ENCODE measurements around the gene YARS1. TPM values are rescaled to one million over a fixed set of nuclear protein-coding genes. Genes with fewer than 3 reads are reported as not detected.

YARS1 gene
- total and polyA plus RNA-seq, 2 of the 13 experiments (the other 11 are each of a cell fraction or from before 2014, with no cell fraction given), result 50.1 to 113 TPM

DNA sequence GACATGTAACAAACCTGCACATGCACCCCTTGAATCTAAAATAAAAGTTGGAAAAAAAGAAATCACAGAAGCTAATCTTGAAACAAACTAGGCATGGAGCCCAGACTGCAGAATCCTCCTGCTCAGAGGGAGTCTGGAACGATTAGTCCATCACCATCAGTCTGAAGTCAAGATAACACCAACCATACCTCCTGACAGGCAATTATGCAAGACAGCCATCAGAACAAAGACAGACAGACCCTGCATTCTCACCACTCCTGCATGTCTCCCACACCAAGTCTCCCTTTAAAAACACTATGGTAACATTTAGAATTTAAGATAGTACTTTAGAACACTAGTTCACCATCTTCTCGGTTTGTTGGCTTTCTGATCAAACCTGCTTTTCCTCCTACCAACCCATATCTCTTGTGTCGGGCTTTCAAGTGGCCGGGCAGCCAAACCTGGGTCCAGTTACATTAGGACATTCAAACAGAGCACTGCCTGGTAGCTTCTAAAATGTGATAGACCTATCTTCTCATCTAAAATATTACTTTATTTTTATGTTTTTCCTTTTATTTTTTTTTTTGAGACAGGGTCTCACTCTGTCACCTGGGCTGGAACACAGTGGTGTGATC lies 10.1 kb downstream of the YARS1 start:
- Histone ChIP-seq H3K9me3 (ENCODE audit: low read length) (no peaks in the 10 kb centered on the region), H3K27ac (ENCODE audit: extremely low read length, insufficient read depth, low read length) (no peak overlapping the region), H3K79me2 (ENCODE audit: insufficient read depth, low read length) (peaks cover 17% of the 10 kb centered on the region), H3K4me2 (ENCODE audit: low read depth, low read length) (no peak overlapping the region), H3K27me3 (ENCODE audit: control insufficient read depth in 1 of 2, insufficient read depth in 2 of 2, low read length in 2 of 2) (no peaks in the 10 kb centered on the region), H2AFZ (ENCODE audit: low read length) (no peak overlapping the region), H3K36me3 (replicated peaks in 1 of 2; ENCODE audit: control insufficient read depth in 1 of 2, insufficient read depth in 2 of 2, low read length in 2 of 2) (peaks cover 18 to 73% of the 10 kb centered on the region in 2 experiments; a peak in 4 of 5 replicates), H3K4me3 (replicated peaks in 1 of 3; ENCODE audit: insufficient read depth in 1 of 3, low read depth in 2 of 3, low read length in 3 of 3) (no peak overlapping the region), H4K20me1 (ENCODE audit: insufficient read depth, low read length) (peaks cover 13% of the 10 kb centered on the region; the same call in 1 of the 2 replicates), H3K9ac (ENCODE audit: insufficient read depth, low read depth, low read length) (no peak overlapping the region), H3K4me1 (ENCODE audit: insufficient read depth, low read length) (peaks cover 7% of the 10 kb centered on the region)
- intact Hi-C loops (cut with micrococcal nuclease; ENCODE audit: unreplicated experiment), result no loop called here
- TF ChIP-seq ADNP (CRISPR knock-in tag; IDR thresholded peaks at IDR 0.05) (no peak), RFX3 (CRISPR knock-in tag; IDR thresholded peaks at IDR 0.05) (no peak), ZFP82 (CRISPR knock-in tag; IDR thresholded peaks at IDR 0.05; ENCODE audit: borderline replicate concordance) (no peak), REXO4 (CRISPR knock-in tag; IDR thresholded peaks at IDR 0.05; ENCODE audit: borderline replicate concordance) (no peak), FOXK1 (CRISPR knock-in tag; IDR thresholded peaks at IDR 0.05; ENCODE audit: borderline replicate concordance, low read depth) (no peak), ZNF205 (CRISPR knock-in tag; IDR thresholded peaks at IDR 0.05) (no peak), ZNF570 (CRISPR knock-in tag; IDR thresholded peaks at IDR 0.05; ENCODE audit: borderline replicate concordance) (no peak), IRX3 (CRISPR knock-in tag; IDR thresholded peaks at IDR 0.05; ENCODE audit: borderline replicate concordance, low read depth) (no peak), MAFK (conservative IDR thresholded peaks at IDR 0.05 in 1 of 2, IDR thresholded peaks at IDR 0.05 in 1 of 2; ENCODE audit: low read length in 2 of 2) (no peak), ATF7-NPFF (CRISPR knock-in tag; IDR thresholded peaks at IDR 0.05; ENCODE audit: low read depth) (no peak), SRSF1 (optimal IDR thresholded peaks at IDR 0.05; ENCODE audit: low read depth, low read length) (no peak), KLF6 (CRISPR knock-in tag; IDR thresholded peaks at IDR 0.05) (no peak), POLR2G (IDR thresholded peaks at IDR 0.05; ENCODE audit: low read depth, low read length) (no peak), ZNF329 (CRISPR knock-in tag; IDR thresholded peaks at IDR 0.05; ENCODE audit: low read depth) (no peak)
- TF ChIP-seq, protein P1, sequence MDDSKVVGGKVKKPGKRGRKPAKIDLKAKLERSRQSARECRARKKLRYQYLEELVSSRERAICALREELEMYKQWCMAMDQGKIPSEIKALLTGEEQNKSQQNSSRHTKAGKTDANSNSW (CRISPR knock-in tag; IDR thresholded peaks at IDR 0.05; ENCODE audit: borderline replicate concordance), result no peak
- TF ChIP-seq, protein P2, sequence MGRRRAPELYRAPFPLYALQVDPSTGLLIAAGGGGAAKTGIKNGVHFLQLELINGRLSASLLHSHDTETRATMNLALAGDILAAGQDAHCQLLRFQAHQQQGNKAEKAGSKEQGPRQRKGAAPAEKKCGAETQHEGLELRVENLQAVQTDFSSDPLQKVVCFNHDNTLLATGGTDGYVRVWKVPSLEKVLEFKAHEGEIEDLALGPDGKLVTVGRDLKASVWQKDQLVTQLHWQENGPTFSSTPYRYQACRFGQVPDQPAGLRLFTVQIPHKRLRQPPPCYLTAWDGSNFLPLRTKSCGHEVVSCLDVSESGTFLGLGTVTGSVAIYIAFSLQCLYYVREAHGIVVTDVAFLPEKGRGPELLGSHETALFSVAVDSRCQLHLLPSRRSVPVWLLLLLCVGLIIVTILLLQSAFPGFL (CRISPR knock-in tag; IDR thresholded peaks at IDR 0.05), result no peak
- 91% methylated on average over 4 of the region's 4 CpGs for WGBS (ENCODE audit: low lambda C conversion rate)
- DNase-seq (ENCODE audit: low spot score), result no peak
- ATAC-seq, result no peak
- POLR2A ChIA-PET, result no interaction called here
- in situ Hi-C loops (cut with HindIII; ENCODE audit: extremely low pct_ligation_motif_present, low pct_unique_long_range_greater_than_20kb), result no loop called here
- CTCF ChIA-PET (ENCODE audit: low intra/inter-chr PET ratio, low total read pairs), result no interaction called here
- no peak for FAIRE-seq
- no TSS peak for BruUV-seq (replicated peaks)

Measured in HepG2 (cell line).